K562 (cell line): ENCODE data around the gene CHRNG. TPM values are rescaled to one million over a fixed set of nuclear protein-coding genes. Genes with fewer than 3 reads are reported as not detected.

ENCODE experiments used
- ATAC-seq: fragments of 200-7000 bp; cut with Tn5 transposase; 3 replicates; pipeline ENCODE4 v1.9.1; 2020; ENCODE audit warnings: moderate library complexity
- BruUV-seq: library from RNA; stranded (reverse); fragments of 400-500 nt; replicated peaks from 2 replicates; lab custom pipeline; 2021; lab: Mats Ljungman, UMichigan
- CTCF ChIA-PET: fragments of 300-600 bp; formaldehyde crosslinking; extraction: SDS; loops from one replicate; lab custom pipeline; 2021; ENCODE audit warnings: low intra/inter-chr PET ratio; lab: Yijun Ruan, JAX
- POLR2A ChIA-PET: fragments of 300-600, 350-650 bp; sonication (Branson Sonifier 250); formaldehyde crosslinking; extraction: SDS; loops from one replicate; lab custom pipeline; 2021; ENCODE audit warnings: antibody characterized with exemption, inconsistent platforms; lab: Yijun Ruan, JAX
- DNase-seq, 4 experiments: peaks; one replicate each; pipeline versions ENCODE4 v3.0.0 to v3.0.0-alpha.2; 2011 to 2018; ENCODE audit warnings: low spot score in 3 of 4, mixed read lengths in 3 of 4; ENCODE audit errors: extremely low read depth in 1 of 4
- FAIRE-seq: peaks from 2 replicates; lab custom pipeline; 2011; peaks lifted over from hg19 to GRCh38; lab: Jason Lieb, UNC
- H2AFZ ChIP-seq: 2 replicates; pipeline ENCODE4 v1.6.0; 2011; ENCODE audit warnings: low read depth, low read length, control low read depth, inconsistent platforms
- H3K27ac ChIP-seq: fragments of 200-600 bp; 3 replicates; pipeline ENCODE4 v1.8.0; 2011; ENCODE audit warnings: low read depth, mild to moderate bottlenecking, control low read depth, inconsistent platforms, low read length, moderate library complexity, mixed read lengths; ENCODE audit errors: extremely low read depth
- H3K27me3 ChIP-seq, 2 experiments: fragments of 300-600 bp in 1 of 2; 2 replicates in 1 of 2; 3 replicates in 1 of 2; pipeline versions ENCODE4 v1.6.0 to v1.8.0; 2011; ENCODE audit warnings: inconsistent platforms in 2 of 2, low read length in 2 of 2, mild to moderate bottlenecking in 1 of 2, mixed read lengths in 1 of 2, moderate library complexity in 1 of 2; ENCODE audit not compliant: control insufficient read depth in 2 of 2, insufficient read depth in 2 of 2
- H3K36me3 ChIP-seq: fragments of 300-600 bp; 3 replicates; pipeline ENCODE4 v1.8.0; 2011; ENCODE audit warnings: mild to moderate bottlenecking, low read length, inconsistent platforms; ENCODE audit not compliant: control insufficient read depth, insufficient read depth
- H3K4me1 ChIP-seq, 2 experiments: fragments of 200-600 bp in 1 of 2; replicated peaks in 1 of 2; 2 replicates in 1 of 2; 3 replicates in 1 of 2; pipeline versions ENCODE4 v1.5.1 to v1.8.0; 2011; ENCODE audit warnings: inconsistent platforms in 2 of 2, low read length in 2 of 2, mild to moderate bottlenecking in 1 of 2, mixed read lengths in 1 of 2, moderate library complexity in 1 of 2; ENCODE audit not compliant: control insufficient read depth in 2 of 2, insufficient read depth in 2 of 2
- H3K4me2 ChIP-seq: 2 replicates; pipeline ENCODE4 v1.6.1; 2011; ENCODE audit warnings: low read length, control low read depth, inconsistent platforms, mixed read lengths; ENCODE audit not compliant: insufficient read depth
- H3K4me3 ChIP-seq: fragments of 200-600 bp; sonication (generic), shearing (Covaris generic); 2 replicates; pipeline ENCODE4 v1.5.1; 2016; ENCODE audit warnings: control low read depth, inconsistent platforms
- H3K79me2 ChIP-seq: fragments of 200-600 bp; 3 replicates; pipeline ENCODE4 v1.8.0; 2011; ENCODE audit warnings: low read length, inconsistent platforms; ENCODE audit not compliant: control insufficient read depth, insufficient read depth
- H3K9ac ChIP-seq, 2 experiments: 2 replicates each; pipeline versions ENCODE4 v1.6.0 to v1.6.1; 2011; ENCODE audit warnings: low read depth in 2 of 2, low read length in 2 of 2, control low read depth in 1 of 2, inconsistent platforms in 1 of 2, mild to moderate bottlenecking in 1 of 2, mixed read lengths in 1 of 2; ENCODE audit not compliant: insufficient read depth in 1 of 2
- H3K9me1 ChIP-seq: one replicate; pipeline ENCODE4 v1.6.0; 2011; ENCODE audit warnings: inconsistent platforms, mild to moderate bottlenecking, low read length, moderate library complexity; ENCODE audit not compliant: control insufficient read depth, insufficient read depth
- H3K9me3 ChIP-seq: replicated peaks from 2 replicates; pipeline ENCODE4 v1.5.1; 2011; ENCODE audit warnings: low read depth, low read length, inconsistent platforms; ENCODE audit not compliant: control insufficient read depth, insufficient read depth
- H4K20me1 ChIP-seq: replicated peaks from 2 replicates; pipeline ENCODE4 v1.6.1; 2011; ENCODE audit warnings: low read length, inconsistent platforms, mixed read lengths; ENCODE audit not compliant: control insufficient read depth, insufficient read depth
- ETV5 ChIP-seq: sonication (generic); formaldehyde crosslinking; IDR thresholded peaks from 2 replicates; pipeline ENCODE4 v1.4.0; 2020; ENCODE audit warnings: low read depth, mild to moderate bottlenecking, missing genetic modification reagents
- HMBOX1 ChIP-seq: sonication (generic); IDR thresholded peaks from 2 replicates; pipeline ENCODE4 v1.6.1; 2016
- PURB ChIP-seq: sonication (generic); formaldehyde crosslinking; IDR thresholded peaks from 2 replicates; pipeline ENCODE4 v1.9.0; 2021; ENCODE audit warnings: low read depth, mild to moderate bottlenecking, missing genetic modification reagents
- SMC3 ChIP-seq: conservative IDR thresholded peaks from 2 replicates; pipeline ENCODE4 v1.6.1; 2011; ENCODE audit warnings: low read depth, low read length, improper control_type of control experiment; ENCODE audit not compliant: insufficient read depth
- XRCC4 ChIP-seq: IDR thresholded peaks from one replicate; pipeline ENCODE4 v1.6.1; 2011; ENCODE audit not compliant: insufficient read depth, insufficient read length; ENCODE audit errors: extremely low read depth
- ZC3H8 ChIP-seq: fragments of 450-650 bp; IDR thresholded peaks from 2 replicates; pipeline ENCODE4 v1.6.1; 2017
- WGBS: fragments of 100-300 bp; shearing (Covaris generic); methylation state at CpG from one replicate; pipeline ENCODE4 v1.1.6; 2016; ENCODE audit warnings: low coverage, mixed read lengths; ENCODE audit not compliant: insufficient coverage; ENCODE audit errors: missing lambda C conversion rate; 5-methylcytosine and 5-hydroxymethylcytosine counted together
- in situ Hi-C: fragments of 300-500 bp; cut with MboI; formaldehyde crosslinking; loops from 4 replicates; pipeline ENCODE4 v1.15.0; 2018; ENCODE audit warnings: inconsistent platforms, mixed read lengths
- intact Hi-C: fragments of 100-400 bp; cut with micrococcal nuclease; formaldehyde crosslinking; loops from 2 replicates; pipeline ENCODE4 v1.14.2; 2022
- polyA plus RNA-seq, 8 experiments: library from polyadenylated mRNA; depleted of rRNA in 4 of 8; stranded (reverse) in 5 of 8; unstranded in 3 of 8; fragments of >200 nt; fragmentation: Nextera tagmentation in 2 of 8; fragmentation: Illumina TruSeq in 1 of 8; extraction: Ambion mirVana in 2 of 8; extraction: Trizol in 1 of 8; gene quantifications; 2 replicates each; pipeline versions ENCODE4 v1.2.1 to v1.2.3, GENCODE V29; 2011 to 2014; ENCODE audit warnings: inconsistent platforms in 1 of 8, missing spikeins in 1 of 8
- total RNA-seq, 7 experiments: library from RNA; depleted of rRNA in 6 of 7; stranded (reverse); fragments of >200 nt in 6 of 7; fragmentation: Illumina TruSeq in 2 of 7; extraction: Trizol in 2 of 7; gene quantifications; 2 replicates each; pipeline versions ENCODE4 v1.2.1 to v1.2.3, GENCODE V29; 2011 to 2021; ENCODE audit warnings: low replicate concordance in 1 of 7

CHRNG gene
- total and polyA plus RNA-seq, 9 of the 15 experiments (the other 6 are each of a cell fraction or from before 2014, with no cell fraction given): not detected

- no peak for TF ChIP-seq HMBOX1
- no peak for TF ChIP-seq SMC3
- no peak for TF ChIP-seq ZC3H8
These were observed 48.2 kb upstream of the CHRNG start (continued) for GRCh38 chr2:232491139-232491780.

- H3K4me2 ChIP-seq: no peak overlapping the region
- in situ Hi-C loops: no loop called here
- TF ChIP-seq XRCC4: no peak
- no peak for TF ChIP-seq PURB
- no peak for TF ChIP-seq ETV5 (CRISPR knock-in tag)
- no peaks in the 10 kb centered on the region for H4K20me1 ChIP-seq
- H3K27ac ChIP-seq: no peak overlapping the region
- no peak overlapping the region for H3K9ac ChIP-seq
- no peaks in the 10 kb centered on the region for H3K36me3 ChIP-seq
- intact Hi-C loops: no loop called here
- DNase-seq: no peak
- no peaks in the 10 kb centered on the region for H3K9me1 ChIP-seq
- no peak for ATAC-seq
- WGBS: 4% methylated on average over 8 of the region's 8 CpGs
- no peak overlapping the region for H2AFZ ChIP-seq
- no TSS peak for BruUV-seq
- ChIA-PET CTCF (no interaction called here), POLR2A (no interaction called here)
- no peak for FAIRE-seq
- H3K79me2 ChIP-seq: no peaks in the 10 kb centered on the region
- no peak overlapping the region for H3K4me3 ChIP-seq
- H3K9me3 ChIP-seq: no peaks in the 10 kb centered on the region
- H3K27me3 ChIP-seq: peaks cover 0 to 33% of the 10 kb centered on the region in 2 experiments; a peak in 2 of 5 replicates
- H3K4me1 ChIP-seq: no peaks in the 10 kb centered on the region
These were observed 47.1 kb upstream of the CHRNG start for GRCh38 chr2:232492236-232492848.
